Measurements from ENCODE around the gene EFNA4.

Gene EFNA4

DNA sequence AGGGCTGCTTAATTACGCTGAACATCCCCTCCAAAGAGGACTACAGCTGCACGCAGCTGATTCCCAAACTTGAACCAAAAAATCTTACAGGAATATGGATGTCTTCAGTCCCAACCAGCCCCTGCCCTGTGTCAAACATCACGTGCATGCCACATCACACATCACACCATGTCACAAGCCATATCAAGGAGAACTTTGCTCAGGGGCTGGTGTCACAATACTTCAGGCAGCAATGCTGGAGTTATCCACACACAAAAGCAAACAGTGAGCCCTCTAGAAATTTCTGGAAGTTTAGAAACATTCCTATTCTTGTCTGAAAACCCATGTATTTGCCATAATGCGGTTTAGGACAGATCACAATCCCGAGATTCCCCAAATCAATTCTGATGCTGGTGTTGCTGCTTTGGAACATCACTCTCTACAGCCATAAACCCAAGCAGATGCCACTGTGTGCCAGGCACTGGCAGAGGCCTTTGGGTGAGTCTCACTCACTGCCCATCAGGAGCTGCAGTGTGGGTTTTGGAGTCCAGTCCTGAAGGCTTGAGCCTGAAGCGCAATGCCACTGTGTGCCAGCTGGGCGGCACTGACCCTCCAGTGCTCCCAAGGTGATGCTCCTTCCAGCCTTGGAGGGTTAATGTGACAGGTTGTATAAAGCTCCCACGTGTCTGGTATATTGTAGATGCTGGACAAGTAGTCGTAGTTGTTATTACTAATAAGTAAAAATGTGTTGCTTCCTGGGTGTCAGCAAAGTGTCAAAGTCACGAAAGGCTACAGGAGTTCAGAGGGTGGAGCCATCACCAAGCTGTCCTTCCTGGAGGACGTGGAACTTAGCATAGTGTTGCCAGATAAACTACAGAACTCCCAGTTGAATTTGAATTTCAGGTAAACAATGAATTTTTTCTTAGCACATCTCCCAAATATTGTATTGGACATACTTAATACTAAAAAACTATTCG lies 44.0 kb downstream of the EFNA4 start:
- Histone ChIP-seq H3K4me3 (ENCODE audit: low read depth in 1 of 2, low read length in 1 of 2) (no peak overlapping the region), H3K36me3 (no peaks in the 10 kb centered on the region), H3K27ac (no peak overlapping the region), H3K27me3 (no peaks in the 10 kb centered on the region), H3K4me1 (ENCODE audit: control insufficient read depth in 1 of 2, insufficient read depth in 1 of 2, low read depth in 1 of 2, low read length in 1 of 2) (no peaks in the 10 kb centered on the region), H3K9me3 (no peaks in the 10 kb centered on the region)
- no peak for TF ChIP-seq CTCF (IDR thresholded peaks at IDR 0.05)

DNA sequence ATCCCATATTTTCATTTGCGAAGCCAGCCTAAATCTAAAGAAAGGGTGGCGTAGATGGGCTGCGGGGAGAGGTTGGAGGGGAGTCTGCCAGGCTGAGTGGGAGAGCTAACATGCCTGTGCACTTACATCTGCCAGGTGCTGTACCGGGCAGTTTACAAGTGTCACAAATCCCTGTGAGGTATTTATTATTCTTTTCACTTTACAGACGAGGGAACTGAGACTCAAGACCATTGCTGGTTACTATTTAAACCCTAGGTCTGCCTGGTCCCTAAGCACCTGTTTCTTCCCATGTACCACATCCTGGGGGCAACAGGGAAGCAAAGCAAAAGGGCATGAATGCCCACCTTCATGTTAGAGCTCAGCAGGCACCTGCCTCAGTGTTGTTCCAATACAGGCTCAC lies 44.8 kb downstream of the EFNA4 start:
- H3K4me3 ChIP-seq (ENCODE audit: low read depth in 1 of 2, low read length in 1 of 2) = no peak overlapping the region

DNA sequence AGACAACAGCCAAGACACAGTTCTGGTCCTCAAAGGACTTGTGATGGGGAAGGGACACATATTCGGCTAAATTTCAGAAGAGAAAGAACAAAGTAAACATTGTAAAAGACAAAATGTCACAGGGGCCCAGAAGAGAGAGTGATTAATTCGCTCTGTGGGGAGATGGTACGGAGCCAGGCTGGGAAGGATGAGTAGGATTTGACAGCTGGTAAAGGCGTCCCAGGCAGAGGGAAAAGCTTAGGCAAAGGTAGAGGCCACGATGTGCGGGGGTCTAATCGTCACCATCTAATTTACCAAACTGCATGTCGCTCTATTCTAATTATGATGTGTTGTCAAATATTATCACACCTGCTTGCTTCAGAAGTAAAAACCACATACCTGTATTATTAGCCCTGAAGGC lies 46.8 kb downstream of the EFNA4 start:
- Histone ChIP-seq H3K27ac (no peak overlapping the region), H3K4me1 (ENCODE audit: control insufficient read depth in 1 of 2, insufficient read depth in 1 of 2, low read depth in 1 of 2, low read length in 1 of 2) (no peaks in the 10 kb centered on the region)

More for the DNA sequence above, 44.8 kb downstream of the EFNA4 start:
- Histone ChIP-seq H3K4me1 (ENCODE audit: control insufficient read depth in 1 of 2, insufficient read depth in 1 of 2, low read depth in 1 of 2, low read length in 1 of 2) (no peaks in the 10 kb centered on the region), H3K27me3 (no peaks in the 10 kb centered on the region), H3K9me3 (no peaks in the 10 kb centered on the region), H3K27ac (no peak overlapping the region), H3K36me3 (no peaks in the 10 kb centered on the region)
- TF ChIP-seq CTCF (IDR thresholded peaks at IDR 0.05) = no peak

DNA sequence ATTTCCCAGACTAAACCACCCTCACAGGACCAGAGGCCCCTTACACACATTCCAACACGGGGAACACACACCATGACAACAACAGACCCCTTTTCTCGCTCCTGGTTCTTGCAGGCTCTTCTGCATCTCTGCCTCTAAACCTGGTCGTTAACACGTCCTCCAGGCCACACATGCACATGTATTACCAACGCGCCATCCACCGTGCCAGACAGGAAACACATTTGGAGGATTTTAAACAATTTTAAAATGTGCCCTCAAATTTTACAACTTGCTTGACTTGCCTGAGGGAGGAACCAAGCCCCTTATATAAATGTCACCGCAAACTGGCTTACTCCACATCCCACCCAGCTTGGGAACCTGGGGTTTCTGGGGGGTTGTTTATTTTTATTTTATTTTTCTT lies 47.3 kb downstream of the EFNA4 start:
- H3K27me3 ChIP-seq = no peaks in the 10 kb centered on the region
- no peaks in the 10 kb centered on the region for H3K9me3 ChIP-seq
- no peak for TF ChIP-seq CTCF (IDR thresholded peaks at IDR 0.05)
- no peak overlapping the region for H3K4me3 ChIP-seq (ENCODE audit: low read depth in 1 of 2, low read length in 1 of 2)
- no peak overlapping the region for H3K27ac ChIP-seq
- H3K36me3 ChIP-seq = no peaks in the 10 kb centered on the region
- H3K4me1 ChIP-seq (ENCODE audit: control insufficient read depth in 1 of 2, insufficient read depth in 1 of 2, low read depth in 1 of 2, low read length in 1 of 2) = no peaks in the 10 kb centered on the region

More for the DNA sequence above, 46.8 kb downstream of the EFNA4 start:
- no peak for TF ChIP-seq CTCF (IDR thresholded peaks at IDR 0.05)
- Histone ChIP-seq H3K4me3 (ENCODE audit: low read depth in 1 of 2, low read length in 1 of 2) (no peak overlapping the region), H3K9me3 (no peaks in the 10 kb centered on the region), H3K36me3 (no peaks in the 10 kb centered on the region), H3K27me3 (no peaks in the 10 kb centered on the region)

DNA sequence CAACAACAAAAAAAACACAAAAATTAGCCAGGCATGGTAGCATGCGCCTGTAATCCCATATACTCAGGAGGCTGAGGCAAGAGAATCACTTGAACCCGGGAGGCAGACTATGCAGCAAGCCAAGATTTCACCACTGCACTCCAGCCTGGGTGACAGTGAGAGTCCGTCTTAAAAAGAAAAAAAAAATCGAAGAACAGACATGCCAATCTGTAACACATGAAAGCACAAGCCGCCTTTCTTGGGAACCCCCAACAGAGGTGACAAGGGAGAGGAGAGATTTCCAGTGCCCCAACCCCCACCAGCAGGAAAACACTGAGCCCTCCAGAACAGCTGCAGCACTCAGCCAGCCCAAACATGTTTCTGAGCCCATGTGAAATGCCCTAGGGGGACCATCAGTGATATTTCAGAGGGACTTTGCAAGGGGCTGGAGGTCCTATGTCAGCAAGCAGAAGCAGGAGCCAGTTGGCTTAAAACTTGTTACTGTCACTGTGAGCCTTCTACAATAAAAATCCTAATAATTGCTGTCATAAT lies 50.0 kb downstream of the EFNA4 start:
- Histone ChIP-seq H3K9me3 (no peaks in the 10 kb centered on the region), H3K36me3 (no peaks in the 10 kb centered on the region), H3K4me3 (ENCODE audit: low read depth in 1 of 2, low read length in 1 of 2) (no peak overlapping the region), H3K4me1 (ENCODE audit: control insufficient read depth in 1 of 2, insufficient read depth in 1 of 2, low read depth in 1 of 2, low read length in 1 of 2) (no peaks in the 10 kb centered on the region), H3K27me3 (no peaks in the 10 kb centered on the region), H3K27ac (no peak overlapping the region)
- no peak for TF ChIP-seq CTCF (IDR thresholded peaks at IDR 0.05)
